HG03039 (cell line): ENCODE data around the gene LRRIQ1.
A peak's percentile ranks its signal among the peaks of the same experiment; 100 is the strongest.
"Not testable (repeated sequence)": the region's sequence is repeated elsewhere in the genome, so short reads cannot be mapped to it uniquely, and the experiment has no call there.

Experiments used
- ATAC-seq: cut with Tn5 transposase; IDR thresholded peaks from one replicate; pipeline ENCODE4 v1.9.1; 2021; ENCODE audit warnings: mild to moderate bottlenecking, moderate library complexity; ENCODE audit not compliant: unreplicated experiment

LRRIQ1 gene, protein sequence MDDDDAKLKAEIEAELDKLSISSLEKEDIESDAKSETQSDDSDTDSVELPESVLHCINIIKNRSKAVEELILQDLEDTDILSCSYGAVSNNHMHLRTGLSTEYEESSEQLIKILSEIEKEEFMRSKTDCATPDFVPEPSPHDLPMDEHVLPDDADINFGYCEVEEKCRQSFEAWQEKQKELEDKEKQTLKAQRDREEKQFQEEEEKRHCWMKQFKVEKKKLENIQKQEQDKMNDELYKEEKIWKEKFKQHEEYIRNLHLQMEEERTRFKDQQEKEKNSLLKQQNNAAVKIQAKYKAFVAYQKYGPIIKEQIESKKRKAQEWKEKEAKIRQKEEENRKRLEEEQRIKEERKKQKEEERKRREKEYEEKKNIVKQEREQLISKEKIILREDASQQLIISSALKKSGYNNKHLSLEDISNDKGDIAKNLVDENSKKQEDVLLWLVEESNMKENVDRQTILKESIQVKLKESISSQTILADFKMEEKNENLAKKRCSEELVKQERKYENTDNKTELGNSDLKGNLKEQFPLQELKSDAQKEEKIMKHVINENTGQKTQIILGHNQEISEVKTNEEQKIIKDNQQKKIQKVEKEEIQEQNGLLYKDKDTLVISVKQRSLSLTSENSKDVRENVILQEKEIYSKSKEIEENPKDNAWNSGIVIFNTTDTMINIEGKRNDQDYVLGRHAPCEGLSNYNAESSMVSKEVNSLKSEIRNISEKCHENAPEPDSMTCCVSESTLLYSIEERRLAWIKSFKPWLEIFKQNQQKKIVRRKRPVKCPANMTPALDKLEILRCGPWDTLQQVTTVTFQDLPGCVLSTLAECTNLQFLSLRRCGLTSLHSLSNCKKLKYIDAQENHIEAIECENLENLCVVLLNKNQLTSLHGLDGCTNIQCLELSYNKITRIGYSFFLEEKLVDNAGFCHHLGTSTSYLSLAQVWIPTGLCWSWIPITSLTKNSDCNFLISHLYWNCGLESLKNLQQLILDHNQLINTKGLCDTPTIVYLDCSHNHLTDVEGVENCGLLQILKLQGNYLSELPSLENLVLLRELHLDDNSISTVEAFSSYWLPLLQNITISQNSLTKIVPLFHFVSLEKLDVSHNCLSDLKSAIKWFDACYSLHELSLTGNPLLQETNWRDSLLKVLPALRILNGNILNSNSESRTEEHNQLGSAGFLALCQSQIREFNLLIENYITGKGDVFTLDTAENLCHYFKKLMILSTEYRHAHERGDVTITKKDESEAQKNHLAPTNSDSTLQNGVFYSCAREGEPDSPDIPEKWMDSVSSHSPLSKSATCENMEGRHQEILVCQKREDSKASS (N-terminal part only)

GRCh38 chr12:85036234-85036707 lies at the start of gene LRRIQ1, which contains the start of gene TSPAN19:
LRRIQ1 (plus strand) TSS chr12:85036351; CDS start chr12:85038177, 1,826 bp downstream.
TSPAN19 (minus strand) TSS chr12:85036277; CDS start chr12:85029946, 6,331 bp downstream.
- peak; percentile 98 for ATAC-seq

DNA sequence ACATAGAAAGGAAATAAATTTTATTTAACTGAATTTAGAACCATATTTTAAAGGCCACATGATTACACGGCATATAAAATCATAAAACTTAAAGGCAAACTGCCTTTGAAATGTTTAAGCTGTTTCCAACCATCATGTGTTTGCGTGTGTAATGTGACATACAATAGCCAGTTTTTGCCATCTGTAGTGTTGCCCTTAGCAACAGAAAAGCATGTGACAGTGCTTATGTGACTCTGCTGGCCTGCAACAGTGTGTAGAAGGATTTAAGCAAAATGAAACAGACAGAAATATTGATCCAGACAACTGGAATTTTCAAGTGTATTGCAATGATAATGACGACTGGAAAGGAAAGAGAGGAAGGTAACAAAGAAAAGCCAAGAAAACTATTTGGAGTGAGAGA lies 49.6 kb upstream of the LRRIQ1 start:
- no peak for ATAC-seq

DNA sequence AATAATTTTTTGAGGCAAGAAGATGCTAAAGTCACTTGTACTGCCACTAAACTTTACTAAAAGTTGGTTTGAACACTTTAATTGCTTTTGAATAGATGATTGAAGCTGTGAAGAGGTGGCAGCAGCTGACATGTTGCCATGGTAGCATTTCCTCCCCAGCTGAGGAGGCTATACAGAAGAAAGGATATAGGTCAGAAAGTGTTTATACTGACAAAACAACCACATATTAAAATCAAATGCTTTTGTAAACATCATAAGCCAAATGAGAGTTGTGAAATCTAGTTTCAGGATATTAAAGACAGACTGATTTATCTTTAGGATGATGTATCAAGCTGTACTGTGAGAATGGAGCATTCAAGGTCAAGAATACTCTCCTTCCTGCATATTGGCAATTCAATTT lies 41.7 kb upstream of the LRRIQ1 start:
- ATAC-seq = no peak

- no peak for ATAC-seq
Measured at GRCh38 chr12:84995641-84996040, 40.5 kb upstream of the LRRIQ1 start.

DNA sequence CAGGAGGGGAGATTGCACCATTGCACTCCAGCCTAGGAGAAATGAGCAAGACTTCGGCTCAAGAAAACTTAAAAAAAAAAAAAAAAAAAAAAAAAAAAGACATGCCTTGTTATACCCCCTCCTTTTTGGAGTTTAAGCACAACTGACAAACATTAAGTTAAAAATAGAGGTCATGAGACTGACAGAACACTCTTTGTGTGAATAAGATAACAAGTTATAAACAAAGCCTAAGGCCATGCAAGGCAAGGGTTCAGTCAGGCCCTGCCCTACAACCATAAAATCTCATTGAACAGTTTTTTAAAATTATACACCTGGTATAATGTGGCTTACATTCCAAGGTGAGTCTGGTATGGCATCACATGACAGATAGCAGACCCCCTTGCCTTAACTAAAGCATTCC lies 39.4 kb upstream of the LRRIQ1 start:
- ATAC-seq = no peak

DNA sequence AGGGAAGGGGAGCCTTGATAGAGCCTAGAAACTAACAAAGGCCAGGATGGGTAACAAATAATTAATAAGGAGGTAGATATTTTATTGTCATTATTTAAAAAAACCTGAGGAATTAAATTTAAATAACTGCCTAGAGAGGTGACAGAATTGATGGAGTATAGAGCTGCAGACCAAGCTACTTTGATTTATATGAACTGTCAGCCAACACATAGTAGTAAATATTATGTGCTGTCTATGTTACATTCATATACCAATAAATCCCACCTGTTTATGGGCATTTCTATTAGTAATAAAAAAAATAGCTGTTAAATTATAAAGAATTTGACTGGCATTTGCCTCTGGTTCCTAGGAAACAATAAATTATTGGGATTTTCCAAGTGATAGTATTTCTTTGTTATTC lies 37.8 kb upstream of the LRRIQ1 start:
- no peak for ATAC-seq

- ATAC-seq = no peak
Measured at GRCh38 chr12:85000729-85001128, 35.4 kb upstream of the LRRIQ1 start.

GRCh38 chr12:85002778-85003296 lies 33.3 kb upstream of the LRRIQ1 start:
- no peak for ATAC-seq

- ATAC-seq = no peak
Measured at GRCh38 chr12:85004204-85004603, 31.9 kb upstream of the LRRIQ1 start.

GRCh38 chr12:85005047-85005446 lies 31.1 kb upstream of the LRRIQ1 start:
- not testable (repeated sequence) for ATAC-seq

DNA sequence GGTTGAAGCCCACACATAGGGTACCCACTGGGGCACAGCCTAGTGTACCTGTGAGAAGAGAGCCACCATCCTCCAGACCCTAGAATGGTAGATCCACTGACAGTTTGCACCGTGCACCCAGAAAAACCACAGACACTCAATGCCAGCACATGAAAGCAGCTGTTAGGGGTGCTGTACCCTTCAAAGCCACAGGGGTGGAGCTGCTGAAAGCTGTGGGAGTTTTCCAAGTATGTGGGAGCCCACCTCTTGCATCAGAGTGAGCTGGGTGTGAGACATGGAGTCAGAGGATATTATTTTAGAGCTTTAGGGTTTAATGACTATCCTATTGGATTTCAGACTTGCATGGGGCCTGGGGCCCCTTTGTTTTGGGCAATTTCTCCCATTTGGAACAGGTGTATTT lies 30.5 kb upstream of the LRRIQ1 start:
- ATAC-seq = no peak

- ATAC-seq = no peak
Measured at GRCh38 chr12:85006206-85006605, 29.9 kb upstream of the LRRIQ1 start.

- no peak for ATAC-seq
Measured at GRCh38 chr12:85007836-85008235, 28.3 kb upstream of the LRRIQ1 start.

GRCh38 chr12:85016413-85016812 lies 19.7 kb upstream of the LRRIQ1 start:
- no peak for ATAC-seq

DNA sequence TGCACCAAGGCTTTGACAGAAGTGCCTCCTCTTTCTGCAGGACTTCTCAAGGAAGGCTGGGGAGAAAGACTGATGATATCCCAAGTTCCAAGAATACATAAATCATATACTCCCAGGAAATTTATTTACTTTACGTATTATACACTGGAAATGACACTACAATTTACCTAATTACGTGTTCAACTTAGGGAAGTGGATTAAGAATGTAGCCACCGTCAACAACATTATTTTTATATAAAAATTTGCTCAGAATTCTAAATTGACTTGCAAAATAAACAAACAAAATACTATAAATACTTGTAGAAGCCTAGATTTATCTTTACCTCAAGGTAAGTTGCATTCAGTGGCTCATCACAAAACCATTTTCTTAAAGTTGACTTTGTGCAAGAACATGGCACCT lies 19.0 kb upstream of the LRRIQ1 start:
- no peak for ATAC-seq

- ATAC-seq = no peak
Measured at GRCh38 chr12:85017618-85018017, 18.5 kb upstream of the LRRIQ1 start.

- no peak for ATAC-seq
Measured at GRCh38 chr12:85018098-85018497, 18.1 kb upstream of the LRRIQ1 start.

- no peak for ATAC-seq
Measured at GRCh38 chr12:85029456-85029855, 6.7 kb upstream of the LRRIQ1 start.

GRCh38 chr12:85036733-85037132 lies 582 bp downstream of the LRRIQ1 start:
- no peak for ATAC-seq

- no peak for ATAC-seq
Measured at GRCh38 chr12:85041395-85041794, 5.2 kb downstream of the LRRIQ1 start.

- no peak for ATAC-seq
Measured at GRCh38 chr12:85043829-85044228, 7.7 kb downstream of the LRRIQ1 start.
